HG02943 (cell line): Measurements from ENCODE around the gene PDLIM1.

Source experiments
- ATAC-seq: cut with Tn5 transposase; IDR thresholded peaks from one replicate; pipeline ENCODE4 v1.9.1; 2021; ENCODE audit warnings: mild to moderate bottlenecking, low read depth, moderate library complexity; ENCODE audit not compliant: unreplicated experiment

The PDLIM1 gene

GRCh38 chr10:95290461-95291364 is at the start of gene PDLIM1:
PDLIM1 (minus strand) TSS chr10:95291003; CDS start chr10:95290915, 88 bp downstream.
- peak; percentile 33 for ATAC-seq

GRCh38 chr10:95339863-95340262 is 49.1 kb upstream of the PDLIM1 start:
- ATAC-seq, result no peak

GRCh38 chr10:95337423-95338160 is 46.8 kb upstream of the PDLIM1 start:
- no peak for ATAC-seq

GRCh38 chr10:95336702-95337101 is 45.9 kb upstream of the PDLIM1 start:
- no peak for ATAC-seq

- no peak for ATAC-seq
These were observed 45.3 kb upstream of the PDLIM1 start for GRCh38 chr10:95335933-95336699.

- no peak for ATAC-seq
These were observed 44.0 kb upstream of the PDLIM1 start for GRCh38 chr10:95334805-95335144.

- no peak for ATAC-seq
These were observed 43.4 kb upstream of the PDLIM1 start for GRCh38 chr10:95333997-95334804.

- ATAC-seq, result no peak
These were observed 42.0 kb upstream of the PDLIM1 start for GRCh38 chr10:95332666-95333249.

- ATAC-seq, result no peak
These were observed 40.9 kb upstream of the PDLIM1 start for GRCh38 chr10:95331596-95332130.

- ATAC-seq, result no peak
These were observed 40.2 kb upstream of the PDLIM1 start for GRCh38 chr10:95330966-95331453.

- ATAC-seq, result no peak
These were observed 38.5 kb upstream of the PDLIM1 start for GRCh38 chr10:95329296-95329695.

- ATAC-seq, result no peak
These were observed 37.2 kb upstream of the PDLIM1 start for GRCh38 chr10:95328013-95328412.

- no peak for ATAC-seq
These were observed 36.6 kb upstream of the PDLIM1 start for GRCh38 chr10:95327367-95327766.

GRCh38 chr10:95326396-95326795 is 35.6 kb upstream of the PDLIM1 start:
- no peak for ATAC-seq

- ATAC-seq, result no peak
These were observed 35.1 kb upstream of the PDLIM1 start for GRCh38 chr10:95325863-95326262.

GRCh38 chr10:95324436-95325268 is 33.8 kb upstream of the PDLIM1 start:
- ATAC-seq, result no peak

- no peak for ATAC-seq
These were observed 30.9 kb upstream of the PDLIM1 start for GRCh38 chr10:95321554-95322301.

GRCh38 chr10:95319239-95319638 is 28.4 kb upstream of the PDLIM1 start:
- no peak for ATAC-seq
